ENCODE measurements around the gene FRYL.

DNA sequence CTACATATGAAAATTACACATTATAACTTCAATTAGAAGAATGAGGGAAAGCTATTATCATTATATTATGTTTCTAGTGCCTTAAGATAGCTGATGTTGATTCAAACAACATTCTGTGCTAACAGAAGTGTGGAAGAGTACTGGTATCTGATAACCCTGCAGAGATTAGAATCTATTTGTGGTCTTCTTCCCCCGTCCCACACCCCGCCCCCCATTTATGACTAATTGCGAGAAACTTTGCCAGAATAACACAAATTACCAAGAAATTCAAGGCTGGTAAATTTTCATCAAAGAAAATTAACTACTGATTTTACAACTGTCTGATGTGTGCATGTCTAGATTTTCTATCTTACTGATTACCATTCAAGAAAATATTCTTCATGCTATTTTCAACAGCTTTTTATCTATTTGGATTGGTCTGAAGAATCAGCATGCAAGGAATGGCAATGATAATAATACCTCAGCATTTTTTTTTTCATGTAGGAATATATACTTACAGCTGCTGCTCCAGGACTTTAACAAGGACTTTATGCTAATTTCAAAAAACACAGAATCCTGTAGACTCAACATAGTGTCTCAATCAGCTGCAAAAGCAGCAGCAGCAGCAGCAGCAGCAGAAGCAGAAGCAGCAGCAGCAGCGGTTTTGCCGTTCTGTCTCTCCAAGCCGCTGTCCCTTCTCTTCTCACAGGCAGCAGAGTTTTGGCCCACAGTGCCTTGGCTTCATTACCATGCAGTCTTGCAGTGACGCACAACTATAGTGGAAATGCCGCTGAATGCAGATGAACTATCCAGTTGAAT, 126.7 kb downstream of the FRYL start:
- TF ChIP-seq EZH2 (IDR thresholded peaks at IDR 0.05; ENCODE audit: borderline replicate concordance), result no peak
- TF ChIP-seq, protein P1, sequence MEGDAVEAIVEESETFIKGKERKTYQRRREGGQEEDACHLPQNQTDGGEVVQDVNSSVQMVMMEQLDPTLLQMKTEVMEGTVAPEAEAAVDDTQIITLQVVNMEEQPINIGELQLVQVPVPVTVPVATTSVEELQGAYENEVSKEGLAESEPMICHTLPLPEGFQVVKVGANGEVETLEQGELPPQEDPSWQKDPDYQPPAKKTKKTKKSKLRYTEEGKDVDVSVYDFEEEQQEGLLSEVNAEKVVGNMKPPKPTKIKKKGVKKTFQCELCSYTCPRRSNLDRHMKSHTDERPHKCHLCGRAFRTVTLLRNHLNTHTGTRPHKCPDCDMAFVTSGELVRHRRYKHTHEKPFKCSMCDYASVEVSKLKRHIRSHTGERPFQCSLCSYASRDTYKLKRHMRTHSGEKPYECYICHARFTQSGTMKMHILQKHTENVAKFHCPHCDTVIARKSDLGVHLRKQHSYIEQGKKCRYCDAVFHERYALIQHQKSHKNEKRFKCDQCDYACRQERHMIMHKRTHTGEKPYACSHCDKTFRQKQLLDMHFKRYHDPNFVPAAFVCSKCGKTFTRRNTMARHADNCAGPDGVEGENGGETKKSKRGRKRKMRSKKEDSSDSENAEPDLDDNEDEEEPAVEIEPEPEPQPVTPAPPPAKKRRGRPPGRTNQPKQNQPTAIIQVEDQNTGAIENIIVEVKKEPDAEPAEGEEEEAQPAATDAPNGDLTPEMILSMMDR (IDR thresholded peaks at IDR 0.05; ENCODE audit: poor library complexity), result no peak
- TF ChIP-seq EZH2phosphoT487 (IDR thresholded peaks at IDR 0.05; ENCODE audit: low read depth, severe bottlenecking, unreplicated experiment), result no peak

Data from hepatocyte (in vitro differentiated cells).